ENCODE data around the gene ART3. TPM values are rescaled to one million over a fixed set of nuclear protein-coding genes. Genes with fewer than 3 reads are reported as not detected.
A peak's percentile ranks its signal among the peaks of the same experiment; 100 is the strongest.

ART3 gene
- total RNA-seq, 1 experiment from 2014 or later, result 0.59 TPM

GRCh38 chr4:76108467-76109181 is 34.1 kb downstream of the ART3 start:
- H3K9me3 Mint-ChIP-seq, result no peaks in the 10 kb centered on the region
- DNase-seq (ENCODE audit: low spot score) (no peak), ATAC-seq (peak; percentile 87)
- CTCF ChIA-PET, result interaction anchor here (0.9 to 1.3 kb wide), 2 partner anchors 22 to 113 kb away, joined by 3 to 4 read pairs; no protein-coding TSS in a partner anchor
- POLR2A ChIA-PET, result interaction anchor here (0.6 kb wide), 1 partner anchor 100 kb away, joined by 4 read pairs; no protein-coding TSS in a partner anchor
- H3K27me3 Mint-ChIP-seq (ENCODE audit: low read depth), result peaks cover 29% of the 10 kb centered on the region
- no peak overlapping the region for H3K4me3 Mint-ChIP-seq
- H3K36me3 Mint-ChIP-seq, result peaks cover 8% of the 10 kb centered on the region
- no peaks in the 10 kb centered on the region for H3K4me1 Mint-ChIP-seq
- no peak overlapping the region for H3K27ac Mint-ChIP-seq
- TF ChIP-seq FOXJ3 (CRISPR knock-in tag; IDR thresholded peaks at IDR 0.05; ENCODE audit: borderline replicate concordance) (no peak), ZNF219 (CRISPR knock-in tag; IDR thresholded peaks at IDR 0.05; ENCODE audit: borderline replicate concordance) (no peak), RELA (CRISPR knock-in tag; IDR thresholded peaks at IDR 0.05; ENCODE audit: borderline replicate concordance) (no peak), CBFB (CRISPR knock-in tag; IDR thresholded peaks at IDR 0.05; ENCODE audit: low read depth) (no peak), PRRX2 (CRISPR knock-in tag; IDR thresholded peaks at IDR 0.05) (no peak), EMX1 (CRISPR knock-in tag; IDR thresholded peaks at IDR 0.05) (no peak), MXD4 (CRISPR knock-in tag; IDR thresholded peaks at IDR 0.05; ENCODE audit: borderline replicate concordance) (no peak), GTF2I (CRISPR knock-in tag; conservative IDR thresholded peaks at IDR 0.05) (no peak), E2F5 (CRISPR knock-in tag; IDR thresholded peaks at IDR 0.05) (no peak), FOXK1 (CRISPR knock-in tag; IDR thresholded peaks at IDR 0.05) (no peak), ATF2 (CRISPR knock-in tag; IDR thresholded peaks at IDR 0.05; ENCODE audit: borderline replicate concordance, low read depth) (no peak), SMAD3 (CRISPR knock-in tag; IDR thresholded peaks at IDR 0.05; ENCODE audit: borderline replicate concordance) (no peak), HMGA2 (CRISPR knock-in tag; IDR thresholded peaks at IDR 0.05) (no peak)
- TF ChIP-seq, protein P1, sequence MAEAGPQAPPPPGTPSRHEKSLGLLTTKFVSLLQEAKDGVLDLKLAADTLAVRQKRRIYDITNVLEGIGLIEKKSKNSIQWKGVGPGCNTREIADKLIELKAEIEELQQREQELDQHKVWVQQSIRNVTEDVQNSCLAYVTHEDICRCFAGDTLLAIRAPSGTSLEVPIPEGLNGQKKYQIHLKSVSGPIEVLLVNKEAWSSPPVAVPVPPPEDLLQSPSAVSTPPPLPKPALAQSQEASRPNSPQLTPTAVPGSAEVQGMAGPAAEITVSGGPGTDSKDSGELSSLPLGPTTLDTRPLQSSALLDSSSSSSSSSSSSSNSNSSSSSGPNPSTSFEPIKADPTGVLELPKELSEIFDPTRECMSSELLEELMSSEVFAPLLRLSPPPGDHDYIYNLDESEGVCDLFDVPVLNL (CRISPR knock-in tag; IDR thresholded peaks at IDR 0.05; ENCODE audit: borderline replicate concordance, low read depth), result no peak
- TF ChIP-seq, protein P2, sequence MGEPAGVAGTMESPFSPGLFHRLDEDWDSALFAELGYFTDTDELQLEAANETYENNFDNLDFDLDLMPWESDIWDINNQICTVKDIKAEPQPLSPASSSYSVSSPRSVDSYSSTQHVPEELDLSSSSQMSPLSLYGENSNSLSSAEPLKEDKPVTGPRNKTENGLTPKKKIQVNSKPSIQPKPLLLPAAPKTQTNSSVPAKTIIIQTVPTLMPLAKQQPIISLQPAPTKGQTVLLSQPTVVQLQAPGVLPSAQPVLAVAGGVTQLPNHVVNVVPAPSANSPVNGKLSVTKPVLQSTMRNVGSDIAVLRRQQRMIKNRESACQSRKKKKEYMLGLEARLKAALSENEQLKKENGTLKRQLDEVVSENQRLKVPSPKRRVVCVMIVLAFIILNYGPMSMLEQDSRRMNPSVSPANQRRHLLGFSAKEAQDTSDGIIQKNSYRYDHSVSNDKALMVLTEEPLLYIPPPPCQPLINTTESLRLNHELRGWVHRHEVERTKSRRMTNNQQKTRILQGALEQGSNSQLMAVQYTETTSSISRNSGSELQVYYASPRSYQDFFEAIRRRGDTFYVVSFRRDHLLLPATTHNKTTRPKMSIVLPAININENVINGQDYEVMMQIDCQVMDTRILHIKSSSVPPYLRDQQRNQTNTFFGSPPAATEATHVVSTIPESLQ (CRISPR knock-in tag; IDR thresholded peaks at IDR 0.05), result no peak
- TF ChIP-seq, protein P3, sequence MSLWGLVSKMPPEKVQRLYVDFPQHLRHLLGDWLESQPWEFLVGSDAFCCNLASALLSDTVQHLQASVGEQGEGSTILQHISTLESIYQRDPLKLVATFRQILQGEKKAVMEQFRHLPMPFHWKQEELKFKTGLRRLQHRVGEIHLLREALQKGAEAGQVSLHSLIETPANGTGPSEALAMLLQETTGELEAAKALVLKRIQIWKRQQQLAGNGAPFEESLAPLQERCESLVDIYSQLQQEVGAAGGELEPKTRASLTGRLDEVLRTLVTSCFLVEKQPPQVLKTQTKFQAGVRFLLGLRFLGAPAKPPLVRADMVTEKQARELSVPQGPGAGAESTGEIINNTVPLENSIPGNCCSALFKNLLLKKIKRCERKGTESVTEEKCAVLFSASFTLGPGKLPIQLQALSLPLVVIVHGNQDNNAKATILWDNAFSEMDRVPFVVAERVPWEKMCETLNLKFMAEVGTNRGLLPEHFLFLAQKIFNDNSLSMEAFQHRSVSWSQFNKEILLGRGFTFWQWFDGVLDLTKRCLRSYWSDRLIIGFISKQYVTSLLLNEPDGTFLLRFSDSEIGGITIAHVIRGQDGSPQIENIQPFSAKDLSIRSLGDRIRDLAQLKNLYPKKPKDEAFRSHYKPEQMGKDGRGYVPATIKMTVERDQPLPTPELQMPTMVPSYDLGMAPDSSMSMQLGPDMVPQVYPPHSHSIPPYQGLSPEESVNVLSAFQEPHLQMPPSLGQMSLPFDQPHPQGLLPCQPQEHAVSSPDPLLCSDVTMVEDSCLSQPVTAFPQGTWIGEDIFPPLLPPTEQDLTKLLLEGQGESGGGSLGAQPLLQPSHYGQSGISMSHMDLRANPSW (CRISPR knock-in tag; conservative IDR thresholded peaks at IDR 0.05; ENCODE audit: low read depth), result no peak
- TF ChIP-seq, protein P4, sequence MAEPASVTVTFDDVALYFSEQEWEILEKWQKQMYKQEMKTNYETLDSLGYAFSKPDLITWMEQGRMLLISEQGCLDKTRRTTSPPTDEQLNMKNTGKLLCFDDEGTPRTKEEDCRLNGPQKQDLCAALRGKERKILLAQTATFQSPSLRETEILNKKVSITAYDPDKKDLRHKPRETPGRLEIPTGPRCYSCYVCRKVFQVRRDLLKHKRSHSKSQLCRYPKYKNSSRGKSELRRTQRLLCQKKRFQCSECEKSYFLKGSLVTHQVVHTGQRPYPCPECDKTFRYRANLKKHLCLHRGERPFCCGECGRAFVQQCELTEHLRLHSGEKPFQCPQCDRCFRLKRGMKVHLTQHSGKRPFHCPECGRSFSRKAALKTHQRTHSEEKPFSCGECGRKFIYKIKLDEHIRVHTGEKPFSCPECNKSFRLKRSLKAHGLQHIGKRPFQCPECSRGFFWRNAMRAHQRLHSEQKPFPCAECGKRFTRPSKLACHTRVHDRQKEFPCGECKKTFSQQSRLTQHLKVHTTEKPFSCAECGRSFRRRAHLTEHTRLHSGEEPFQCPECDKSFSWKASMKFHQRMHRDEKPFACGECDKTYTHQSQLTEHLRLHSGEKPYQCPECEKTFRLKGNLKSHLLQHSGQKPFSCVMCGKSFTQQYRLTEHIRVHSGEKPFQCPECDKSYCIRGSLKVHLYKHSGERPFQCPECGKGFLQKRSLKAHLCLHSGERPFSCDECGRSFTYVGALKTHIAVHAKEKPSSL (CRISPR knock-in tag; conservative IDR thresholded peaks at IDR 0.05), result no peak
